ENCODE results near the gene PPP6R3. TPM values are rescaled to one million over a fixed set of nuclear protein-coding genes. Genes with fewer than 3 reads are reported as not detected.

PPP6R3 gene
- total RNA-seq, 4 donors from 2014 or later, result 76.6 to 130 (median 94.0) TPM

- H3K36me3 ChIP-seq, result peaks cover 4 to 98% (median 32%) of the 10 kb centered on the region in 3 donors
- 80 to 100% methylated on average over 1 to 2 of the region's 16 CpGs for WGBS, 2 donors
- intact Hi-C loops (cut with DNase I), result no loop called here
- H3K9me3 ChIP-seq, result no peaks in the 10 kb centered on the region
- TF ChIP-seq CTCF (IDR thresholded peaks at IDR 0.05) (no peak), POLR2A (IDR thresholded peaks at IDR 0.05) (no peak)
- H3K27ac ChIP-seq, result no peak overlapping the region
- H3K4me1 ChIP-seq, result peaks cover 0 to 26% (median 4%) of the 10 kb centered on the region in 3 donors
- DNase-seq, result no peak
- H3K27me3 ChIP-seq, result no peaks in the 10 kb centered on the region
- no peak overlapping the region for H3K4me3 ChIP-seq
Observed at GRCh38 chr11:68436162-68436888, 24.2 kb upstream of the PPP6R3 start.

GRCh38 chr11:68436985-68437926 lies 23.3 kb upstream of the PPP6R3 start:
- intact Hi-C loops (cut with DNase I), result no loop called here
- TF ChIP-seq CTCF (IDR thresholded peaks at IDR 0.05) (no peak), POLR2A (IDR thresholded peaks at IDR 0.05) (no peak)
- H3K4me1 ChIP-seq, result peaks cover 0 to 26% (median 4%) of the 10 kb centered on the region in 3 donors
- no peaks in the 10 kb centered on the region for H3K27me3 ChIP-seq
- WGBS, 2 donors, result 81 to 87% methylated on average over 8 to 13 of the region's 34 CpGs
- H3K4me3 ChIP-seq, result no peak overlapping the region
- H3K27ac ChIP-seq, result peak overlapping the region in 2 of 4 donors; percentile 17
- peaks cover 4 to 98% (median 25%) of the 10 kb centered on the region in 3 donors for H3K36me3 ChIP-seq
- no peaks in the 10 kb centered on the region for H3K9me3 ChIP-seq
- no peak for DNase-seq

GRCh38 chr11:68437927-68438657 lies 22.5 kb upstream of the PPP6R3 start:
- H3K27ac ChIP-seq, result no peak overlapping the region
- H3K4me1 ChIP-seq, result peaks cover 0 to 26% (median 4%) of the 10 kb centered on the region in 3 donors
- H3K4me3 ChIP-seq, result no peak overlapping the region
- no peaks in the 10 kb centered on the region for H3K9me3 ChIP-seq
- DNase-seq, result no peak
- H3K27me3 ChIP-seq, result no peaks in the 10 kb centered on the region
- WGBS, 2 donors, result 87 to 89% methylated on average over 7 to 17 of the region's 34 CpGs
- no peak for TF ChIP-seq CTCF (IDR thresholded peaks at IDR 0.05)
- no peak for TF ChIP-seq POLR2A (IDR thresholded peaks at IDR 0.05)
- H3K36me3 ChIP-seq, result peaks cover 4 to 99% (median 17%) of the 10 kb centered on the region in 3 donors
- intact Hi-C loops (cut with DNase I), result no loop called here

- no peak for TF ChIP-seq POLR2A (IDR thresholded peaks at IDR 0.05)
- TF ChIP-seq CTCF (IDR thresholded peaks at IDR 0.05), result no peak
- no peaks in the 10 kb centered on the region for H3K9me3 ChIP-seq
- no peak overlapping the region for H3K4me3 ChIP-seq
- H3K27ac ChIP-seq, result peak overlapping the region in 3 of 4 donors; percentile 52 to 79 (median 72)
- WGBS, 2 donors, result 88% methylated on average over 5 of the region's 6 CpGs
- peaks cover 0 to 26% (median 4%) of the 10 kb centered on the region in 3 donors for H3K4me1 ChIP-seq
- no peaks in the 10 kb centered on the region for H3K27me3 ChIP-seq
- intact Hi-C loops (cut with DNase I), result no loop called here
- H3K36me3 ChIP-seq, result peaks cover under 1 to 93% (median 10%) of the 10 kb centered on the region in 3 donors
- no peak for DNase-seq
Observed at GRCh38 chr11:68438658-68439259, 21.8 kb upstream of the PPP6R3 start.

Data from esophagus squamous epithelium (tissue), 5 donors.